A673 (cell line): ENCODE results near the gene BCKDHA. TPM values are rescaled to one million over a fixed set of nuclear protein-coding genes. Genes with fewer than 3 reads are reported as not detected.

Experiments
- BruUV-seq: library from RNA; stranded (reverse); fragments of 400-500 nt; replicated peaks from 2 replicates; lab custom pipeline; 2021; lab: Mats Ljungman, UMichigan
- CTCF ChIA-PET: fragments of 300-600 bp; sonication (Branson Sonifier 250); formaldehyde crosslinking; loops from one replicate; lab custom pipeline; 2022; ENCODE audit warnings: antibody characterized with exemption; lab: Charles Lee
- POLR2A ChIA-PET: fragments of 300-600 bp; sonication (Branson Sonifier 250); formaldehyde crosslinking; loops from one replicate; lab custom pipeline; 2022; ENCODE audit warnings: antibody characterized with exemption; ENCODE audit not compliant: low non-redundant PET; lab: Charles Lee
- DNase-seq: peaks from one replicate; pipeline ENCODE4 v3.0.0-alpha.2; 2015; ENCODE audit warnings: low spot score
- H3K27ac ChIP-seq: fragments of 200-600 bp; sonication (generic); 2 replicates; pipeline ENCODE4 v1.5.1; 2016; ENCODE audit warnings: mixed run types, low read depth, mild to moderate bottlenecking, mixed read lengths, antibody characterized with exemption, low read length; ENCODE audit not compliant: poor library complexity, severe bottlenecking
- H3K27me3 ChIP-seq: fragments of 200-600 bp; sonication (generic); replicated peaks from 2 replicates; pipeline ENCODE4 v1.6.1; 2017; ENCODE audit warnings: mixed run types, low read depth, mild to moderate bottlenecking, mixed read lengths, antibody characterized with exemption, low read length; ENCODE audit not compliant: insufficient read depth, poor library complexity
- H3K36me3 ChIP-seq: fragments of 200-600 bp; sonication (generic); 2 replicates; pipeline ENCODE4 v1.6.1; 2016; ENCODE audit warnings: mixed run types, mild to moderate bottlenecking, mixed read lengths, antibody characterized with exemption, low read length; ENCODE audit not compliant: insufficient read depth, poor library complexity, severe bottlenecking
- H3K4me1 ChIP-seq: fragments of 200-600 bp; sonication (generic); 2 replicates; pipeline ENCODE4 v1.6.1; 2017; ENCODE audit warnings: mixed run types, mild to moderate bottlenecking, mixed read lengths, antibody characterized with exemption, low read length; ENCODE audit not compliant: insufficient read depth, poor library complexity, severe bottlenecking
- H3K4me3 ChIP-seq: fragments of 200-600 bp; sonication (generic); 2 replicates; pipeline ENCODE4 v1.5.1; 2016; ENCODE audit warnings: low read depth, mixed run types, mild to moderate bottlenecking, mixed read lengths, low read length; ENCODE audit not compliant: poor library complexity, severe bottlenecking
- H3K9me3 ChIP-seq: fragments of 200-600 bp; sonication (generic); 2 replicates; pipeline ENCODE4 v1.6.1; 2016; ENCODE audit warnings: mixed run types, low read depth, mild to moderate bottlenecking, mixed read lengths, antibody characterized with exemption, low read length; ENCODE audit not compliant: poor library complexity, severe bottlenecking
- EZH2 ChIP-seq: fragments of 200-600 bp; sonication (generic); IDR thresholded peaks from 2 replicates; pipeline ENCODE4 v1.6.1; 2017; ENCODE audit warnings: borderline replicate concordance, low read depth, mild to moderate bottlenecking, mixed read lengths, antibody characterized with exemption, low read length; ENCODE audit not compliant: poor library complexity, severe bottlenecking
- intact Hi-C: fragments of 100-400 bp; cut with micrococcal nuclease; formaldehyde crosslinking; loops from one replicate; pipeline ENCODE4 v1.10.0; 2022; ENCODE audit not compliant: unreplicated experiment
- total RNA-seq: library from RNA; stranded (reverse); gene quantifications from 2 replicates; pipeline ENCODE4 v1.2.3, GENCODE V29; 2021
- TF ChIP-seq, protein P1 (sequence below): fragments of 300-800, 200-600 bp; sonication (generic); conservative IDR thresholded peaks from 2 replicates; pipeline ENCODE4 v1.5.1; 2017; ENCODE audit warnings: low read depth, mild to moderate bottlenecking, antibody characterized with exemption, low read length, moderate library complexity, mixed read lengths

The BCKDHA gene
- total RNA-seq, 1 experiment from 2014 or later: 14.7 TPM

- ChIA-PET POLR2A (interaction anchor here (0.6 kb wide), 1 partner anchor 107 kb away, joined by 5 read pairs; no protein-coding TSS in a partner anchor), CTCF (no interaction called here)
- Histone ChIP-seq H3K4me1 (peaks cover 4% of the 10 kb centered on the region), H3K27me3 (no peaks in the 10 kb centered on the region), H3K36me3 (no peaks in the 10 kb centered on the region), H3K9me3 (no peaks in the 10 kb centered on the region), H3K27ac (no peak overlapping the region), H3K4me3 (no peak overlapping the region)
- BruUV-seq: no TSS peak
- no peak for DNase-seq
- intact Hi-C loops: no loop called here
- TF ChIP-seq, protein P1, sequence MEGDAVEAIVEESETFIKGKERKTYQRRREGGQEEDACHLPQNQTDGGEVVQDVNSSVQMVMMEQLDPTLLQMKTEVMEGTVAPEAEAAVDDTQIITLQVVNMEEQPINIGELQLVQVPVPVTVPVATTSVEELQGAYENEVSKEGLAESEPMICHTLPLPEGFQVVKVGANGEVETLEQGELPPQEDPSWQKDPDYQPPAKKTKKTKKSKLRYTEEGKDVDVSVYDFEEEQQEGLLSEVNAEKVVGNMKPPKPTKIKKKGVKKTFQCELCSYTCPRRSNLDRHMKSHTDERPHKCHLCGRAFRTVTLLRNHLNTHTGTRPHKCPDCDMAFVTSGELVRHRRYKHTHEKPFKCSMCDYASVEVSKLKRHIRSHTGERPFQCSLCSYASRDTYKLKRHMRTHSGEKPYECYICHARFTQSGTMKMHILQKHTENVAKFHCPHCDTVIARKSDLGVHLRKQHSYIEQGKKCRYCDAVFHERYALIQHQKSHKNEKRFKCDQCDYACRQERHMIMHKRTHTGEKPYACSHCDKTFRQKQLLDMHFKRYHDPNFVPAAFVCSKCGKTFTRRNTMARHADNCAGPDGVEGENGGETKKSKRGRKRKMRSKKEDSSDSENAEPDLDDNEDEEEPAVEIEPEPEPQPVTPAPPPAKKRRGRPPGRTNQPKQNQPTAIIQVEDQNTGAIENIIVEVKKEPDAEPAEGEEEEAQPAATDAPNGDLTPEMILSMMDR: no peak
- TF ChIP-seq EZH2: no peak
These were observed 39.9 kb upstream of the BCKDHA start for GRCh38 chr19:41357746-41358145.

- intact Hi-C loops: no loop called here
- Histone ChIP-seq H3K36me3 (no peaks in the 10 kb centered on the region), H3K9me3 (no peaks in the 10 kb centered on the region), H3K4me1 (peaks cover 6% of the 10 kb centered on the region), H3K27me3 (no peaks in the 10 kb centered on the region), H3K27ac (no peak overlapping the region), H3K4me3 (no peak overlapping the region)
- TF ChIP-seq, protein P1: no peak
- no peak for TF ChIP-seq EZH2
- CTCF ChIA-PET: no interaction called here
- POLR2A ChIA-PET: no interaction called here
- no peak for DNase-seq
- no TSS peak for BruUV-seq
These were observed 37.9 kb upstream of the BCKDHA start for GRCh38 chr19:41359741-41360140.

- CTCF ChIA-PET: interaction anchor here (0.6 kb wide), 1 partner anchor 69 kb away, joined by 5 read pairs; no protein-coding TSS in a partner anchor
These were observed 35.3 kb upstream of the BCKDHA start for GRCh38 chr19:41362143-41362847.

More at GRCh38 chr19:41362143-41362847, 35.3 kb upstream of the BCKDHA start:
- Histone ChIP-seq H3K27me3 (no peaks in the 10 kb centered on the region), H3K27ac (no peak overlapping the region), H3K4me3 (no peak overlapping the region), H3K4me1 (peaks cover 6% of the 10 kb centered on the region), H3K9me3 (no peaks in the 10 kb centered on the region), H3K36me3 (no peaks in the 10 kb centered on the region)
- no peak for DNase-seq
- TF ChIP-seq EZH2: no peak
- TF ChIP-seq, protein P1: no peak
- intact Hi-C loops: no loop called here
- POLR2A ChIA-PET: no interaction called here
- no TSS peak for BruUV-seq
